ENCODE results near the gene HOXC6.
A peak's percentile ranks its signal among the peaks of the same experiment; 100 is the strongest.

Gene HOXC6

GRCh38 chr12:53999559-54000115, 28.6 kb upstream of the HOXC6 start (continued):
- TF ChIP-seq HIC1 (tag by site-specific recombination; IDR thresholded peaks at IDR 0.05) = peak; percentile 69; the same call in 1 of the 2 replicates
- TF ChIP-seq ZNF211 (tag by site-specific recombination; IDR thresholded peaks at IDR 0.05; ENCODE audit: low read depth) = no peak
- no peak for TF ChIP-seq ZNF707 (tag by site-specific recombination; IDR thresholded peaks at IDR 0.05)
- TF ChIP-seq ZNF629 (tag by site-specific recombination; IDR thresholded peaks at IDR 0.05) = peak; percentile 77
- no peak for TF ChIP-seq ZNF26 (tag by site-specific recombination; IDR thresholded peaks at IDR 0.05)
- no peak for TF ChIP-seq ZFP41 (tag by site-specific recombination; IDR thresholded peaks at IDR 0.05; ENCODE audit: borderline replicate concordance)
- TF ChIP-seq ZNF324 (tag by site-specific recombination; IDR thresholded peaks at IDR 0.05) = peak; percentile 58; the same call in 1 of the 2 replicates
- TF ChIP-seq ATF2 (tag by site-specific recombination; IDR thresholded peaks at IDR 0.05; ENCODE audit: low read depth) = peak; percentile 84
- no peak for TF ChIP-seq HOXC10 (CRISPR knock-in tag; IDR thresholded peaks at IDR 0.05)
- TF ChIP-seq SP7 (tag by site-specific recombination; IDR thresholded peaks at IDR 0.05) = peak; percentile 61
- TF ChIP-seq ZNF560 (tag by site-specific recombination; IDR thresholded peaks at IDR 0.05; ENCODE audit: borderline replicate concordance) = no peak
- TF ChIP-seq BCL11A (tag by site-specific recombination; IDR thresholded peaks at IDR 0.05; ENCODE audit: low read depth) = peak; percentile 68; the same call in 1 of the 2 replicates
- no peak for TF ChIP-seq ZSCAN30 (tag by site-specific recombination; IDR thresholded peaks at IDR 0.05)
- peak; percentile 48; the same call in 1 of the 2 replicates for TF ChIP-seq ZNF596 (tag by site-specific recombination; IDR thresholded peaks at IDR 0.05)
- no peak for TF ChIP-seq TSHZ1 (tag by site-specific recombination; IDR thresholded peaks at IDR 0.05; ENCODE audit: borderline replicate concordance)
- TF ChIP-seq EGR2 (tag by site-specific recombination; IDR thresholded peaks at IDR 0.05; ENCODE audit: low read depth) = peak; percentile 34; the same call in 1 of the 2 replicates
- TF ChIP-seq ZNF701 (tag by site-specific recombination; IDR thresholded peaks at IDR 0.05) = no peak
- TF ChIP-seq MZF1 (tag by site-specific recombination; IDR thresholded peaks at IDR 0.05; ENCODE audit: borderline replicate concordance) = no peak; the same call in 1 of the 2 replicates
- no peak for TF ChIP-seq ZNF280C (tag by site-specific recombination; IDR thresholded peaks at IDR 0.05)
- TF ChIP-seq ZNF23 (tag by site-specific recombination; IDR thresholded peaks at IDR 0.05; ENCODE audit: borderline replicate concordance) = no peak
- no peak for TF ChIP-seq ZNF626 (tag by site-specific recombination; IDR thresholded peaks at IDR 0.05)
- no peak for TF ChIP-seq ZNF48 (tag by site-specific recombination; IDR thresholded peaks at IDR 0.05)
- no peak for TF ChIP-seq ZNF544 (tag by site-specific recombination; IDR thresholded peaks at IDR 0.05)
- TF ChIP-seq ZNF148 (tag by site-specific recombination; IDR thresholded peaks at IDR 0.05; ENCODE audit: borderline replicate concordance) = no peak
- no peak for TF ChIP-seq HOXA7 (CRISPR knock-in tag; IDR thresholded peaks at IDR 0.05; ENCODE audit: borderline replicate concordance)
- peak; percentile 26; the same call in 1 of the 2 replicates for TF ChIP-seq KLF1 (tag by site-specific recombination; IDR thresholded peaks at IDR 0.05)
- no peak for TF ChIP-seq TRIM28 (IDR thresholded peaks at IDR 0.05; ENCODE audit: borderline replicate concordance, low read length)
